HCT116 (cell line): ENCODE data around the gene SLC35G6. TPM values are rescaled to one million over a fixed set of nuclear protein-coding genes. Genes with fewer than 3 reads are reported as not detected.

ENCODE experiments used
- ATAC-seq: fragments of 200-7000 bp; cut with Tn5 transposase; 2 replicates; pipeline ENCODE4 v1.9.1; 2020; ENCODE audit warnings: mild to moderate bottlenecking, moderate library complexity
- BruUV-seq: library from RNA; stranded (reverse); fragments of 400-500 nt; replicated peaks from 2 replicates; lab custom pipeline; 2021; lab: Mats Ljungman, UMichigan
- CTCF ChIA-PET: fragments of 300-600 bp; sonication (Branson Sonifier 250); formaldehyde crosslinking; loops from one replicate; lab custom pipeline; 2021; ENCODE audit warnings: antibody characterized with exemption; lab: Charles Lee
- POLR2A ChIA-PET: fragments of 300-600, 350-600 bp; sonication (Branson Sonifier 250); formaldehyde crosslinking; loops from one replicate; lab custom pipeline; 2021; ENCODE audit warnings: antibody characterized with exemption; lab: Charles Lee
- RAD21 ChIA-PET, 2 experiments: fragments of 300-600 bp; sonication (Branson Sonifier 250); formaldehyde crosslinking; loops; one replicate each; lab custom pipeline; 2023; ENCODE audit warnings: low total read pairs in 2 of 2; ENCODE audit not compliant: uncharacterized antibody in 2 of 2, unreplicated experiment in 2 of 2, low non-redundant PET in 1 of 2; lab: Charles Lee
- DNase-seq: peaks from one replicate; pipeline ENCODE4 v3.0.0-alpha.2; 2010; ENCODE audit warnings: low read depth, low spot score
- H2AFZ ChIP-seq: fragments of 200-600 bp; shearing (Covaris generic), sonication (generic); 2 replicates; pipeline ENCODE4 v1.6.1; 2017; ENCODE audit warnings: low read depth, mixed run types, mixed read lengths, antibody characterized with exemption, low read length; ENCODE audit not compliant: poor library complexity, severe bottlenecking
- H3K27ac ChIP-seq: 2 replicates; pipeline ENCODE4 v1.5.1; 2012; ENCODE audit warnings: low read depth, low read length
- H3K27me3 ChIP-seq: fragments of 200-600 bp; sonication (generic); 2 replicates; pipeline ENCODE4 v1.6.1; 2016; ENCODE audit warnings: mixed run types, low read length, mixed read lengths; ENCODE audit not compliant: insufficient read depth
- H3K36me3 ChIP-seq, 2 experiments: fragments of 200-500 bp in 1 of 2; fragments of 200-600 bp in 1 of 2; sonication (Bioruptor generic) in 1 of 2; sonication (generic) in 1 of 2; 2 replicates each; pipeline versions ENCODE4 v1.5.1 to v1.6.1; 2014 to 2016; ENCODE audit warnings: low read length in 2 of 2, inconsistent platforms in 1 of 2, mixed read lengths in 1 of 2, mixed run types in 1 of 2; ENCODE audit not compliant: insufficient read depth in 2 of 2, control insufficient read depth in 1 of 2
- H3K4me1 ChIP-seq, 2 experiments: fragments of 200-600 bp in 1 of 2; sonication (generic) in 1 of 2; 2 replicates each; pipeline versions ENCODE4 v1.5.1 to v1.6.1; 2012 to 2017; ENCODE audit warnings: low read length in 2 of 2, inconsistent platforms in 1 of 2, mild to moderate bottlenecking in 1 of 2, mixed read lengths in 1 of 2, mixed run types in 1 of 2, moderate library complexity in 1 of 2; ENCODE audit not compliant: insufficient read depth in 2 of 2, control insufficient read depth in 1 of 2
- H3K4me2 ChIP-seq: fragments of 200-600 bp; sonication (generic); 2 replicates; pipeline ENCODE4 v1.6.1; 2017; ENCODE audit warnings: mixed run types, low read length, mixed read lengths
- H3K4me3 ChIP-seq, 2 experiments: fragments of 200-600 bp in 1 of 2; sonication (generic) in 1 of 2; replicated peaks in 1 of 2; 2 replicates each; pipeline ENCODE4 v1.5.1; 2011 to 2016; ENCODE audit warnings: low read length in 2 of 2, control low read depth in 1 of 2, low read depth in 1 of 2, mild to moderate bottlenecking in 1 of 2, mixed read lengths in 1 of 2, mixed run types in 1 of 2
- H3K79me2 ChIP-seq: fragments of 200-600 bp; sonication (generic); 2 replicates; pipeline ENCODE4 v1.6.1; 2017; ENCODE audit warnings: mild to moderate bottlenecking, mixed run types, low read length, moderate library complexity, mixed read lengths; ENCODE audit not compliant: insufficient read depth
- H3K9ac ChIP-seq: fragments of 200-600 bp; sonication (generic); 2 replicates; pipeline ENCODE4 v1.6.1; 2016; ENCODE audit warnings: low read length, mixed read lengths
- H3K9me2 ChIP-seq: fragments of 200-600 bp; sonication (generic), shearing (Covaris generic); 2 replicates; pipeline ENCODE4 v1.6.1; 2017; ENCODE audit warnings: mixed run types, mild to moderate bottlenecking, moderate library complexity; ENCODE audit not compliant: insufficient read depth
- H3K9me3 ChIP-seq, 2 experiments: fragments of 200-500 bp in 1 of 2; fragments of 200-600 bp in 1 of 2; sonication (Bioruptor generic) in 1 of 2; sonication (generic) in 1 of 2; 2 replicates each; pipeline ENCODE4 v1.6.1; 2014 to 2017; ENCODE audit warnings: low read length in 2 of 2, mixed read lengths in 2 of 2, inconsistent platforms in 1 of 2, low read depth in 1 of 2, mild to moderate bottlenecking in 1 of 2, mixed run types in 1 of 2, moderate library complexity in 1 of 2; ENCODE audit not compliant: control insufficient read depth in 1 of 2, insufficient read depth in 1 of 2
- H4K20me1 ChIP-seq: fragments of 200-600 bp; sonication (generic), shearing (Covaris generic); 2 replicates; pipeline ENCODE4 v1.6.1; 2017; ENCODE audit warnings: mixed run types, mild to moderate bottlenecking, moderate library complexity; ENCODE audit not compliant: insufficient read depth
- CBX3 ChIP-seq: IDR thresholded peaks from 2 replicates; pipeline ENCODE4 v1.6.1; 2012; ENCODE audit warnings: low read depth
- CEBPB ChIP-seq: IDR thresholded peaks from 2 replicates; pipeline ENCODE4 v1.6.1; 2012; ENCODE audit warnings: low read depth
- ELF1 ChIP-seq: IDR thresholded peaks from 2 replicates; pipeline ENCODE4 v1.6.1; 2012; ENCODE audit warnings: low read depth, borderline replicate concordance
- EZH2 ChIP-seq: fragments of 200-600 bp; sonication (generic); IDR thresholded peaks from 2 replicates; pipeline ENCODE4 v1.6.1; 2017; ENCODE audit warnings: antibody characterized with exemption, mixed run types
- FOSL1 ChIP-seq: IDR thresholded peaks from 2 replicates; pipeline ENCODE4 v1.6.1; 2012; ENCODE audit warnings: low read depth
- POLR2A ChIP-seq: IDR thresholded peaks from 2 replicates; pipeline ENCODE4 v1.7.0; 2011; ENCODE audit warnings: borderline replicate concordance; ENCODE audit not compliant: insufficient read depth, insufficient read length; ENCODE audit errors: extremely low read depth
- POLR2AphosphoS5 ChIP-seq: IDR thresholded peaks from 2 replicates; pipeline ENCODE4 v1.6.1; 2011; ENCODE audit warnings: mild to moderate bottlenecking, low read depth, low read length, moderate library complexity
- RAD21 ChIP-seq: IDR thresholded peaks from 2 replicates; pipeline ENCODE4 v1.6.1; 2012; ENCODE audit warnings: low read depth, mild to moderate bottlenecking
- SIN3A ChIP-seq: IDR thresholded peaks from 2 replicates; pipeline ENCODE4 v1.6.1; 2012; ENCODE audit warnings: low read depth
- SP1 ChIP-seq: IDR thresholded peaks from 2 replicates; pipeline ENCODE4 v1.6.1; 2012; ENCODE audit warnings: low read depth
- SRF ChIP-seq: IDR thresholded peaks from 2 replicates; pipeline ENCODE4 v1.6.1; 2012; ENCODE audit warnings: low read depth
- ZFX ChIP-seq: fragments of 450-650 bp; IDR thresholded peaks from 2 replicates; pipeline ENCODE4 v1.6.1; 2017
- intact Hi-C: fragments of 100-400 bp; cut with micrococcal nuclease; formaldehyde crosslinking; loops from 2 replicates; pipeline ENCODE4 v1.10.0; 2022
- total RNA-seq: library from RNA; stranded (reverse); gene quantifications from one replicate; pipeline ENCODE4 v1.2.1, GENCODE V29; 2021; ENCODE audit not compliant: unreplicated experiment
- TF ChIP-seq, protein P1 (sequence below), 3 experiments: fragments of 200-600 bp in 1 of 3; sonication (generic) in 1 of 3; IDR thresholded peaks in 2 of 3; conservative IDR thresholded peaks in 1 of 3; 2 replicates each; pipeline ENCODE4 v1.5.1; 2012 to 2017; ENCODE audit warnings: low read depth in 2 of 3, low read length in 2 of 3, antibody characterized with exemption in 1 of 3, borderline replicate concordance in 1 of 3, control low read depth in 1 of 3, mild to moderate bottlenecking in 1 of 3, mixed read lengths in 1 of 3, mixed run types in 1 of 3, moderate library complexity in 1 of 3; ENCODE audit not compliant: insufficient read depth in 1 of 3
- TF ChIP-seq, protein P2 (sequence below): IDR thresholded peaks from 2 replicates; pipeline ENCODE4 v1.6.1; 2012
- TF ChIP-seq, protein P3 (sequence below): IDR thresholded peaks from 2 replicates; pipeline ENCODE4 v1.6.1; 2012; ENCODE audit warnings: low read depth

The SLC35G6 gene
- total RNA-seq, 1 experiment from 2014 or later = not detected

DNA sequence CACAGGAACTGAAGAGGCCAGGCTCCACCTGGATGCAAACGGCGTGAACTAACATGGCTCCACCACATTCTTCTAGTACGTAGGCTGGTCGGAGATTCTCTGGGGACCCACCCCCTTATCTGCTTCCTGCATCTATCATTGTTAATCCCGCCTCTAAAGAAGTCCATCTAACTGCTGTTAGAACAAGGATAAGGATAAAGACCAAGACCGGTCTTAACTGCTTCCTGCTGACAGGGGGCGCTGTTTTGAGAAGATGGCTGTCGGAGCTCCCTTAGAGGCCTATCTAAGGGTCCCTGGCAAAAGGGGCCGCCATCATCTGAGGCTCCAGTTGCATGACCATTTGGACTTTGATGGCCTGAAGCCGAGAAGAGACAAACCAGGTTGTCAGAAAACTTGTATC, 41.8 kb downstream of the SLC35G6 start:
- no peak overlapping the region for H3K4me3 ChIP-seq
- no peak overlapping the region for H3K9ac ChIP-seq
- ATAC-seq (peak; percentile 85), DNase-seq (peak; percentile 8)
- H3K27me3 ChIP-seq = no peaks in the 10 kb centered on the region
- BruUV-seq = no TSS peak
- H3K79me2 ChIP-seq = no peaks in the 10 kb centered on the region
- H4K20me1 ChIP-seq = no peaks in the 10 kb centered on the region
- intact Hi-C loops = no loop called here
- no peaks in the 10 kb centered on the region for H3K4me1 ChIP-seq
- H3K36me3 ChIP-seq = no peaks in the 10 kb centered on the region
- RAD21 ChIA-PET = interaction anchor here in 1 of 2 experiments (0.6 kb wide), 1 partner anchor 17 kb away, joined by 3 read pairs; no protein-coding TSS in a partner anchor
- H3K9me2 ChIP-seq = no peaks in the 10 kb centered on the region
- H3K9me3 ChIP-seq = peaks cover 0 to under 1% of the 10 kb centered on the region in 2 experiments; a peak in 1 of 4 replicates
- no peak for TF ChIP-seq ELF1
- TF ChIP-seq, protein P1, sequence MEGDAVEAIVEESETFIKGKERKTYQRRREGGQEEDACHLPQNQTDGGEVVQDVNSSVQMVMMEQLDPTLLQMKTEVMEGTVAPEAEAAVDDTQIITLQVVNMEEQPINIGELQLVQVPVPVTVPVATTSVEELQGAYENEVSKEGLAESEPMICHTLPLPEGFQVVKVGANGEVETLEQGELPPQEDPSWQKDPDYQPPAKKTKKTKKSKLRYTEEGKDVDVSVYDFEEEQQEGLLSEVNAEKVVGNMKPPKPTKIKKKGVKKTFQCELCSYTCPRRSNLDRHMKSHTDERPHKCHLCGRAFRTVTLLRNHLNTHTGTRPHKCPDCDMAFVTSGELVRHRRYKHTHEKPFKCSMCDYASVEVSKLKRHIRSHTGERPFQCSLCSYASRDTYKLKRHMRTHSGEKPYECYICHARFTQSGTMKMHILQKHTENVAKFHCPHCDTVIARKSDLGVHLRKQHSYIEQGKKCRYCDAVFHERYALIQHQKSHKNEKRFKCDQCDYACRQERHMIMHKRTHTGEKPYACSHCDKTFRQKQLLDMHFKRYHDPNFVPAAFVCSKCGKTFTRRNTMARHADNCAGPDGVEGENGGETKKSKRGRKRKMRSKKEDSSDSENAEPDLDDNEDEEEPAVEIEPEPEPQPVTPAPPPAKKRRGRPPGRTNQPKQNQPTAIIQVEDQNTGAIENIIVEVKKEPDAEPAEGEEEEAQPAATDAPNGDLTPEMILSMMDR (IDR thresholded peaks at IDR 0.05 in 2 of 3, conservative IDR thresholded peaks at IDR 0.05 in 1 of 3; ENCODE audit: borderline replicate concordance in 1 of 3, insufficient read depth in 1 of 3, low read depth in 2 of 3, low read length in 2 of 3) = peak; percentile 22 to 72 (median 52); a peak in 5 of 6 replicates
- no peak overlapping the region for H3K4me2 ChIP-seq
- CTCF ChIA-PET = interaction anchor here (0.9 to 2.2 kb wide), 4 partner anchors 9 to 88 kb away, joined by 3 to 16 read pairs (median 6); partner anchors contain the start of gene TMEM102
- H2AFZ ChIP-seq = no peak overlapping the region
- POLR2A ChIA-PET = no interaction called here
- no peak overlapping the region for H3K27ac ChIP-seq

DNA sequence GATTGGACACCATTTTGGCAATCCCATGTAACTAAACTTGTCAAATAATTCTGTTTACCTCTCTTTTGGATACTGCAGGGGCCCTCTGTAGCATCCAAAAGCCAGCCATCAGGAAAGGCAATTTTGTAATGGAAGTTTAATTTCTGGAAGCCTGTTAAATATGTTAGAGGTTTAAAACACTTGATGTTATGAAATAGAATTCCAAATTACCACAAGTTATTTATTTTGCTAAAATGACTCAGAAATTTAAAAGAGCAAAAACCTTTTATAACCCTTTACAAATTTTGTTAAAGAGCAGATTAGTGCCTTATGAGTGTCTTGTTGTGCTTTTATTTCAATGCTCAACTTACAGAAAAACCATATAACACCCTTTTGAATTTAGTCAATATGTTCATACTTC, 47.6 kb downstream of the SLC35G6 start:
- Histone ChIP-seq H3K4me2 (no peak overlapping the region), H3K4me3 (no peak overlapping the region), H3K27me3 (no peaks in the 10 kb centered on the region), H3K9ac (no peak overlapping the region), H3K9me2 (no peaks in the 10 kb centered on the region), H3K79me2 (no peaks in the 10 kb centered on the region), H2AFZ (no peak overlapping the region), H3K4me1 (no peaks in the 10 kb centered on the region), H3K27ac (no peak overlapping the region), H3K36me3 (no peaks in the 10 kb centered on the region), H3K9me3 (peaks cover 0 to 4% of the 10 kb centered on the region in 2 experiments; a peak in 1 of 4 replicates), H4K20me1 (no peaks in the 10 kb centered on the region)
- ChIA-PET RAD21 (no interaction called here), POLR2A (no interaction called here), CTCF (no interaction called here)
- ATAC-seq (no peak), DNase-seq (no peak)
- BruUV-seq = no TSS peak
- intact Hi-C loops = no loop called here
- no peak for TF ChIP-seq CEBPB
- TF ChIP-seq, protein P2, sequence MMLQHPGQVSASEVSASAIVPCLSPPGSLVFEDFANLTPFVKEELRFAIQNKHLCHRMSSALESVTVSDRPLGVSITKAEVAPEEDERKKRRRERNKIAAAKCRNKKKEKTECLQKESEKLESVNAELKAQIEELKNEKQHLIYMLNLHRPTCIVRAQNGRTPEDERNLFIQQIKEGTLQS = no peak
- no peak for TF ChIP-seq POLR2A
- TF ChIP-seq FOSL1 = no peak
- TF ChIP-seq RAD21 = no peak
- TF ChIP-seq SIN3A = no peak
- TF ChIP-seq ZFX = no peak
- TF ChIP-seq, protein P3, sequence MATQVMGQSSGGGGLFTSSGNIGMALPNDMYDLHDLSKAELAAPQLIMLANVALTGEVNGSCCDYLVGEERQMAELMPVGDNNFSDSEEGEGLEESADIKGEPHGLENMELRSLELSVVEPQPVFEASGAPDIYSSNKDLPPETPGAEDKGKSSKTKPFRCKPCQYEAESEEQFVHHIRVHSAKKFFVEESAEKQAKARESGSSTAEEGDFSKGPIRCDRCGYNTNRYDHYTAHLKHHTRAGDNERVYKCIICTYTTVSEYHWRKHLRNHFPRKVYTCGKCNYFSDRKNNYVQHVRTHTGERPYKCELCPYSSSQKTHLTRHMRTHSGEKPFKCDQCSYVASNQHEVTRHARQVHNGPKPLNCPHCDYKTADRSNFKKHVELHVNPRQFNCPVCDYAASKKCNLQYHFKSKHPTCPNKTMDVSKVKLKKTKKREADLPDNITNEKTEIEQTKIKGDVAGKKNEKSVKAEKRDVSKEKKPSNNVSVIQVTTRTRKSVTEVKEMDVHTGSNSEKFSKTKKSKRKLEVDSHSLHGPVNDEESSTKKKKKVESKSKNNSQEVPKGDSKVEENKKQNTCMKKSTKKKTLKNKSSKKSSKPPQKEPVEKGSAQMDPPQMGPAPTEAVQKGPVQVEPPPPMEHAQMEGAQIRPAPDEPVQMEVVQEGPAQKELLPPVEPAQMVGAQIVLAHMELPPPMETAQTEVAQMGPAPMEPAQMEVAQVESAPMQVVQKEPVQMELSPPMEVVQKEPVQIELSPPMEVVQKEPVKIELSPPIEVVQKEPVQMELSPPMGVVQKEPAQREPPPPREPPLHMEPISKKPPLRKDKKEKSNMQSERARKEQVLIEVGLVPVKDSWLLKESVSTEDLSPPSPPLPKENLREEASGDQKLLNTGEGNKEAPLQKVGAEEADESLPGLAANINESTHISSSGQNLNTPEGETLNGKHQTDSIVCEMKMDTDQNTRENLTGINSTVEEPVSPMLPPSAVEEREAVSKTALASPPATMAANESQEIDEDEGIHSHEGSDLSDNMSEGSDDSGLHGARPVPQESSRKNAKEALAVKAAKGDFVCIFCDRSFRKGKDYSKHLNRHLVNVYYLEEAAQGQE = no peak
- no peak for TF ChIP-seq EZH2
- TF ChIP-seq SP1 = no peak
- no peak for TF ChIP-seq POLR2AphosphoS5
- no peak for TF ChIP-seq CBX3
- no peak for TF ChIP-seq SRF
